SHP77 (cell line): ENCODE measurements around the gene PTPRA.
"Not testable (repeated sequence)": the region's sequence is repeated elsewhere in the genome, so short reads cannot be mapped to it uniquely, and the experiment has no call there.

Experiments used
- DNase-seq, 2 experiments: peaks; one replicate each; lab custom pipeline; 2025; lab: John Stamatoyannopoulos, UW

Gene PTPRA

DNA sequence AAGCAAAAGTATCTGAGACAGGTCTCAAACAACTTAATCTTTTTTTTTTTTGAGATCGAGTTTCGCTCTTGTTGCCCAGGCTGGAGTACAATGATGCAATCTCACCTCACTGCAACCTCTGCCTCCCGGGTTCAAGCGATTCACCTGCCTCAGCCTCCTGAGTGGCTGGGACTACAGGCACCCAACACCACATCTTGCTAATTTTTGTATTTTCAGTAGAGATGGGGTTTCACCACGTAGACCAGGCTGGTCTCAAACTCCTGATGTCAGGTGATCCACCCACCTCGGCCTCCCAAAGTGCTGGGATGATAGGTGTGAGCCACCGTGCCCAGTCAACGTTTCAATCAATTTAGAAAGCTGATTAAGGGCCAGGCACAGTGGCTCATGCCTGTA, 200.0 kb downstream of the PTPRA start:
- not testable (repeated sequence) for DNase-seq

DNA sequence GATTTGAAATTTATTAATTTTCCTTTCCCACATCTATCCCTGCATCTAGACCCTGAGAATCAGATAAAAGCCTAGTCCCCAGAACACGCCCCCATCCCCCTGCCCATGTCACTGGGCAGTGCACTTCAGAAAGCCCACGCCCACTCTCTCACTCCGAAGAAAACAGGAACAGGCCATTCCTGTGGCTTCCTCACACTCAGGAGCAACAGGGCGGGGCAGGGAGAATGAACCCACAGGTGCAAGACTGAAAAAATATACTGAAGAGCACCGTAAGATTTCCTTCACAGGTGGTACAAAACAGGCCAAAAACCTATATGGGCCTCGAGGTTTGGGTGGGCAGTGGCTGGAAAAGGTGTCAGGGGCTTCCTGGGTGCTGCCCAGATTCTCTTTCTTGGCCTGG, 201.5 kb downstream of the PTPRA start:
- no peak for DNase-seq

DNA sequence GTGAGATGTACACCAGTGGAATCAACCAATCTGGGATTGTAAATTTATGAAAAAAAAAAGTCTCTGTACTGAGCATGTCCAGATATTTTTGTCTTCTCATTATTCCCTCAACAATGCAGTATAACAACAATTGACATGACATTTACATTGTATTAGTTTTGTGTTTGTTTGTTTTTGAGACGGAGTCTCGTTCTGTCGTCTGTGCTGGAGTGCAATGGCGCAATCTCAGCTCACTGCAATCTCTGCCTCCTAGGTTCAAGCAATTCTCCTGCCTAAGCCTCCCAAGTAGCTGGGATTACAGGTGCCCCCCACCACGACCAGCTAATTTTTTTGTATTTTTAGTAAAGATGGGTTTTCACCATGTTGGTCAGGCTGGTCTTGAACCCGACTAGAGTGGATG, 202.0 kb downstream of the PTPRA start:
- DNase-seq, result not testable (repeated sequence)

DNA sequence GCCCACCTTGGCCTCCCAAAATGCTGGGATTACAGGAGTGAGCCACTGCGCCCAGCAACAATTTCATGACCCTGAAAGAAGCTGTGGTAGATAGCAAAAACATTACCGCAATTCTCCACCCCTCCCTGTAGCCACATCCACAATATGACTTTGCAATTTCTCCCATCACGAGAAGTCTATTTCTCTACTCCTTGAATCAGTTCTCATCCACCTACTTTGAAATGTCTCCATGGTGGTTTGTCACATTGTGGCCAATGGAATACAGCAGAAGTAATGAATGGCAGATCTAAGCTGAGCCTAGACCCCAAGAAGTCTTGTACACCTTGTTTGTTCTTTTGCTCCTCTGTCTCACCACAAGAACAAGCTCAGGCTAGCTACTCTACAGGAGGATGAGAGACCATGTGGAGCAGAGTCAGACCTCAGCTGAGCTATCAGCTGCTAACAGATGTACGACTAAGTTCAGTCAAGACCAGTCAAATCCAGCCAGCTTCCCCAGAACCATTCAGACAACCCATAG, 204.4 kb downstream of the PTPRA start:
- no peak for DNase-seq

DNA sequence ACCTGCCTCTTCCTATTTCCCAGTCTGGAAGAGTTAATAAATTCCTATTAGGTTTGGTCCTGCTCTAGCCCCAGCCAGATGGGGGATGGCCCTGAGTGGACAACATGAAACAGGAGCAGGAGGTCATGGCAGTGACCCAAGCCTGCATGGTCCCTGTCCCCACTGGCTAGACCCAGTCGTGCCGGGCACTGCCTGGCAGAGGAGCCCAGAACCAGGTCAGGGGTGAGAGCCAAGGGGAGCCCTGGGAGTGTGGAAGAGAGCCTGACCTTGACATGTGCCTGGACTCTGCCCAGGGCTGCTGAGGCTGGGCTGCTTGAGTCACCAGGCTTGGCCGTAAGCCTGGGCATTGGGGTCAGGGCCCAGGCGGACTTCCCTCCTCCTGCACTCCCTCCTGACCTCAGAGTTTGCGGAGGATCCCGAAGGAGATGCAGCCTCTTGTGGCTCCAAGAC, 207.7 kb downstream of the PTPRA start:
- DNase-seq, result no peak

DNA sequence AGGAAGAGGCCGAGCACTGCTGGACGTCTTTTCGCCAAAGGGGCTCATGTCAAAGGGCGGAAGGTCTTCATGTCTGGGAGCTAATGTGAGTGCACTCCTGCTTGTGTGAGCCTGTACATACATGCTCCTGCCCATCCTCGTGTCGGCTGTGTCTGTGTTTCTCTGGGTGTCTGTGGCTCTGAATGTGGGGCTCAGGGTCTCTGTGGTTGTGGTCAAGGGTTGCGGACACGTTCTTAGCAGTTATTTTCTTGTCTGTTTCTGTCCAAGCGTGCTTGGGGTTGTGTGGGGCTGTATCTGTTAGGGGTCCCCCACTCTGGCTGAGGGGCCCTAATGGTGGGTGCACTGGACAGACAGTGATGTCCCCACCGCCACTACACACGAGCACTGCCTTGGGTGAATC, 208.4 kb downstream of the PTPRA start:
- no peak for DNase-seq

DNA sequence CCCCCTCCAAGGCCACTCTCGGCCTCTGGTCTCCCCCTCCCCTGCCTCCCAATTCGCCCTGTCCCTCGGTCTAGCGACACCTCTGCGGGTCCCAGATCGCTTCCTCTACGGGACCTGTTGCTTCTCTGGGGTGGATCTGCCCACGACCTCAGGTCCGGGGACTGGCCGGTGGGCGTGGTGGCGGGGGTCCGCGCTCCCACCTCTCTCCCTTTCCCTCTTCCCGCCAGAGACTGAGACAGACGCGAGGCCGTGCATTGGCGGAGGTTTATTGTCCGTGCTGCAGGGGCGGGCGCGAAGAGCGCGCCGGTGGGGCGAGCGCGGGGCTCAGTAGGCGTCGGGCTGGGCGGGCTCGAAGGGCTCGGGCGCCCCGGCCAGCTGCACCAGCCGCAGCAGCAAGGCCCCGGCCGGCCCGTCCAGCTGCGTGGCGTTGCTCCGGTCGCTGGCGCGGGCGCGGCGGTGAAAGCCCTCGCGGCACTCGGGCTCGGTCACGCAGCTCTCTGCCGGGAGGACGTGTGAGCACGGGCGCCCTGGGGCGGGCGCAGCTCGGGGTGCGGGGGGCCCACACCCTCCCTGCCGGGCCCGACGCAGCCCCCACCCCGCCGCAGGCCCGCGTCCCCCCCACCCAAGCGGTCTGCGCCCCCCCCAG, 209.1 kb downstream of the PTPRA start:
- DNase-seq, result no peak

DNA sequence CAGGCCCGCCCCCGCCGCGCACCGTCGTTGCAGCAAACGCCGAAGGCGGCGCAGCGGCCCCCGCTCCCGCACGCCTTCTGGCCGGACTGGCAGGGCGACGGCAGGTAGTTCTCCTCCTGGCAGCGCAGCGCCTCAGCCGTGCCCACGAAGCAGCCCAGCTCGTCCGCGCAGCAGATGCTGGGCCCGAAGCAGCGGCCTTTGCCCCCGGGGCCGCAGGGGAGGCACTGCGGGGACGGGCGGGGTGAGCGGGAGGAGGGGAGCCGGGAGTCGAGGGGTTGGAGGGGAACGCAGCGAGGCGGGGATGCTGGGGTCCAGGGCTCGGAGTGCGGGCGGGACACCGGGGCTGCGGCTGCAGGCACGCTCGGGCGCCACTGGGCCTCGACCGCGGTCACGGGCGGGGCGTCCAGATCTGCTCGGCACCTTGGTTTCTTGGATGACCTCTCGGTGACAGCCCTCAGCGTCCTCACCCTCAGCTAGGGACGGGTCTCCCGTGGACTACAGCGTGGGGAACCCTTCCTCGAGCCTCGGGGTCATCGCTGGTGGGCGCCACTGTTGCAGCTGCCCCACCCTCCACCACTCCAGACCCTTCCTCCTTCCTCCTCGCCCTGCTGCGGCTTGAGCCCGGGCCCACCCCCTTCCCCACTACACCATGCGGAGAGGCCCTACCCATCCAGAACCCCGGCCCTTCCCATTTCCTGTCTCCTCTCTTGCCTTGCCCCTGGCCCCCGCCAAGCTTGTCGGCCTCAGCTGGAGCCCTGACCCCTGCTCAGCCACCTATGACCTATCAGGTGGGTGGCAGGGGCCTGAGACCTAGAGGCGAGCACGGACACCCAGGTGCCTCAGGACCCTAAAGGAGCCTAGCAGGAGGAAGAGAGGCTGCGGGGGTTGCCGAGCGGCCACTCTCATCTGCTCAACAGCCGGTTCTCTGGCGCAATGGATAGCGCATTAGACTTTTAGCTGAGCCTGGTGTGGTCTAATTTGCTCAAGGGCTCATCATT, 210.0 kb downstream of the PTPRA start:
- no peak for DNase-seq

DNA sequence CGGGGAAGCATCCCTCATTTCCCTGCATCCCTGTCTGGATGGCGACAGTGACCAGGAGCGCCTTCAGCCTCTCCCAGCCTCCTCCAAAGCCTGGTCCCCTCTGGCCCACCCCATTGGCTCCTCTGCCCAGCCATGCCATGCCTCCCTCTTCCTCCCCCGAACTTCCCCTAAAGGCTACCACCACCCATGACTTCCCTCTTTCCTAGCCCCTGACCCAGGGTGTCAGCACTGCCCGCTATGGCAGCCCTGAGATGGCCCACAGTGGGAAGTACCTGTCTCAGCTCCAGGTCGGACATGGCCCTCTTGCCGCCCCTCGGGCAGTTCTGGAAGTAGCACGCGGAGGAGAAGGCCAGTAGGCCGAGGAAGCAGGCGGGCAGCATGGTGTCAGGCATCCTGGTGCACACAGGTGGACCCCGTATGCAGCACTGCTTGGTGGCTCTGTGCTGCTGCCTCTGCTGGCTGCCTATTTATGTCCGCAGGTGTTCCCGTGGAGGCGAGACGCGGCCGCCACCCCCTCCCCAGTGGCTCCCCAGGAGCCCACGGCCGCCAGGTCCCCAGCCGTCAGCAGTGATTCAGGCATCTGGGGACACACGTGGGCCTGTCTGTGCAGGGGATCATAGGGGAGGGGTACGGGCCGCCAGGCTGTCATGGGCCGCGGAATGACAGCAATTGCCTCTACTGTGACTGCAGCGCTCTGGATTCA, 211.2 kb downstream of the PTPRA start, which contains the start of gene AVP:
AVP (minus strand) TSS at position 442 of the 703 bp plus-strand sequence; CDS start at position 392, 50 bp downstream.
- DNase-seq, result no peak

DNA sequence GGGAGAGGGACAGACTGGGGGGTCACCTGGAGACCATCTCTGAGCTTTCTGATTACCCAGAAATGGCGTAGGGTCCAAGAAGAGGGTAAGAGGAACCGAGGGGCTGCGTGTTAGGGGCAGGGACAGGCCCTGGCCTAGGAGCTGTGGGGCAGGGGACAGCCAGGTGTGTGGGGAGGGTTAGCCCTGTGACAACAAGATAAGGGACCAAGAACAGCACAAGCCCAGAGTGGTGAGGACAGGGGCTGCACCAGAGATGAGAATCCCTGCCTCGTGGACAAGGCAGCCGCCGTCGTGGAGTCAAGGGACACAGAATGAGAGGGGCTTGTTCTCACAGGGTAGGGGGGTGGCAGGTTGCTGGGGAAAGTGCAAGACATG, 211.7 kb downstream of the PTPRA start:
- DNase-seq, result no peak

DNA sequence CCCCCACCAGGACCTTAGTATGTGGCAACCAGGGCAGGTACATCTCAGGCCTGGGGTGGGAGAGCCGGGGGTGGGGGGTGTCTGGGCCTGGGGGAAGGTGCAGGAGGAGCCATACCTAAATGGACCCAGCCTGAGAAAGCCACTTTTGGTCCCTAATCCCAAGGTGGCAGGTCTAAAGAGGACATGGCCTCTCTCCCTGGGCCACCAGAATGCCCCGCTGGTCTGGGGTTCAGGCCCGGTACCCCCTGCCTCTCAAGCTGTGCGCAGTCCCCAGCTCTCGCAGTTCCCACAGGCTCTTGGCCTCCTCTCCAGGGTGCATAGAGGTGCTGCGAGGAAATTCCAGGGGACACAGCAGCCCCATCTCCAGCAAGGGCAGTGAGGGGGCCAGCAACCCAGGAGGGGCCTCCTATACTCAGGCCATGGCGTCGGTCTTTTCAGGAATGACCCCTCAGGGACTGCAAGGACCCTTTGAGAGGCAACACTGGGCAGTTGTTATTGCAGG, 212.3 kb downstream of the PTPRA start:
- no peak for DNase-seq

DNA sequence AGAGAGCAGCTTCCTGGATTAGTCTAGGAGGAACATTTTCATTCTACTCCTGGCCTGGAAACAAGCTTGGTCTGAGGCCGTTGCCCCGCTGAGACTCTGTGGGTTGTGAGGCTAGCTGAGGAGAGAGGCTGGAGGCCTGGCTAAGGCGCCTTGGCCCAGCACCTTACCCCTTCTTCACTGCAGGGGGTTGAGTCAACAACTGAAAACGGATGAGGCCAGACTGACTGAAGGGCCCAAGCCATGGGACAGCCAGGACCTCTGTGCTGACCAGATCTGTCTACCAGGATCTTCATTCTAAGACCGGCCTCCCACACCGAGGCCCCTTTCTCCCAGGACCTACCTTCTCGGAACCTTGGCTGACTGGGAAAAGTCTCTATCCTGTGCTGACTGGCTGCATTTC, 214.8 kb downstream of the PTPRA start:
- DNase-seq, result no peak
